ENCODE measurements around the gene ADH1B. TPM values are rescaled to one million over a fixed set of nuclear protein-coding genes. Genes with fewer than 3 reads are reported as not detected.
A peak's percentile ranks its signal among the peaks of the same experiment; 100 is the strongest.
"Not testable (repeated sequence)": the region's sequence is repeated elsewhere in the genome, so short reads cannot be mapped to it uniquely, and the experiment has no call there.

ADH1B gene
- total RNA-seq (2013) = 0.10 TPM
- not detected for polyA plus RNA-seq
- not detected in 2 replicates for polyA minus RNA-seq
- total RNA-seq = 0 to 2.9 (median 0) reads per million in 11 experiments

- intact Hi-C loops (cut with micrococcal nuclease) = no loop called here
- no peaks in the 10 kb centered on the region for H3K4me1 ChIP-seq (ENCODE audit: control insufficient read depth in 1 of 2, insufficient read depth in 2 of 2, low read length in 2 of 2)
- Mint-ChIP-seq H3K4me1 (no peaks in the 10 kb centered on the region), H3K36me3 (no peaks in the 10 kb centered on the region), H3K27me3 (ENCODE audit: low read depth in 3 of 3) (peaks cover 0 to 1% (median 0%) of the 10 kb centered on the region in 3 donors), H3K4me3 (no peak within 1 kb of the TSS), H3K9me3 (peaks cover 0 to 9% (median 2%) of the 10 kb centered on the region in 7 donors), H3K27ac (no peak within 1 kb of the TSS)
- H3K4me3 ChIP-seq (replicated peaks in 1 of 3; ENCODE audit: low read depth in 2 of 3, low read length in 3 of 3) = no peak within 1 kb of the TSS
- H3K27ac ChIP-seq (ENCODE audit: low read depth in 1 of 2, low read length in 2 of 2) = no peak within 1 kb of the TSS
- no peaks in the 10 kb centered on the region for H3K79me2 ChIP-seq (ENCODE audit: insufficient read depth, low read length)
- H4K20me1 ChIP-seq (ENCODE audit: insufficient read depth, low read length) = no peaks in the 10 kb centered on the region
- TF ChIP-seq CTCF (IDR thresholded peaks at IDR 0.05) = no peak
- no peak within 1 kb of the TSS for H2AFZ ChIP-seq (ENCODE audit: insufficient read depth, low read depth, low read length, poor library complexity, severe bottlenecking)
- H3K9me3 ChIP-seq (replicated peaks in 1 of 2; ENCODE audit: control insufficient read depth in 1 of 2, insufficient read depth in 1 of 2, low read length in 2 of 2) = no peaks in the 10 kb centered on the region
- no peaks in the 10 kb centered on the region for H3K27me3 ChIP-seq (ENCODE audit: control insufficient read depth in 2 of 2, insufficient read depth in 2 of 2, low read length in 2 of 2)
- H3K4me2 ChIP-seq (replicated peaks; ENCODE audit: extremely low read depth, low read length, poor library complexity, severe bottlenecking) = no peak within 1 kb of the TSS
- no CpG with 5 or more reads among the region's 8 CpGs for WGBS (ENCODE audit: insufficient coverage)
- no peak for DNase-seq
- H3K9ac ChIP-seq (ENCODE audit: insufficient read depth, low read length, poor library complexity, severe bottlenecking) = no peak within 1 kb of the TSS
- H3K36me3 ChIP-seq (replicated peaks in 1 of 2; ENCODE audit: control insufficient read depth in 1 of 2, insufficient read depth in 2 of 2, low read length in 2 of 2) = no peaks in the 10 kb centered on the region
These were observed at the start of gene ADH1B for GRCh38 chr4:99321241-99322191. Gene ADH1B (minus strand): TSS chr4:99321401. CDS start chr4:99321331, 70 bp downstream.

GRCh38 chr4:99367817-99368216 lies 46.6 kb upstream of the ADH1B start:
- H3K27ac ChIP-seq (ENCODE audit: low read depth in 1 of 2, low read length in 2 of 2); H3K4me2 ChIP-seq (replicated peaks; ENCODE audit: extremely low read depth, low read length, poor library complexity, severe bottlenecking); intact Hi-C loops (cut with micrococcal nuclease); H3K4me3 ChIP-seq (replicated peaks in 1 of 3; ENCODE audit: low read depth in 2 of 3, low read length in 3 of 3); H3K4me1 Mint-ChIP-seq; H3K36me3 ChIP-seq (replicated peaks in 1 of 2; ENCODE audit: control insufficient read depth in 1 of 2, insufficient read depth in 2 of 2, low read length in 2 of 2); H3K79me2 ChIP-seq (ENCODE audit: insufficient read depth, low read length); H4K20me1 ChIP-seq (ENCODE audit: insufficient read depth, low read length); H3K36me3 Mint-ChIP-seq; H3K4me3 Mint-ChIP-seq; H2AFZ ChIP-seq (ENCODE audit: insufficient read depth, low read depth, low read length, poor library complexity, severe bottlenecking); H3K4me1 ChIP-seq (ENCODE audit: control insufficient read depth in 1 of 2, insufficient read depth in 2 of 2, low read length in 2 of 2); H3K27me3 ChIP-seq (ENCODE audit: control insufficient read depth in 2 of 2, insufficient read depth in 2 of 2, low read length in 2 of 2); H3K27me3 Mint-ChIP-seq (ENCODE audit: low read depth in 3 of 3); DNase-seq; H3K9ac ChIP-seq (ENCODE audit: insufficient read depth, low read length, poor library complexity, severe bottlenecking): not testable (repeated sequence)
- Mint-ChIP-seq H3K9me3 (peaks cover under 1 to 14% (median 6%) of the 10 kb centered on the region in 7 donors), H3K27ac (peak overlapping the region in 1 of 7 donors; percentile 50)
- peaks cover 0 to 10% of the 10 kb centered on the region in 2 donors for H3K9me3 ChIP-seq (replicated peaks in 1 of 2; ENCODE audit: control insufficient read depth in 1 of 2, insufficient read depth in 1 of 2, low read length in 2 of 2)
- 89% methylated on average over 1 of the region's 2 CpGs for WGBS (ENCODE audit: insufficient coverage)

Measured in CD14-positive monocyte (primary cell).